ENCODE results near the gene ECHS1.

DNA sequence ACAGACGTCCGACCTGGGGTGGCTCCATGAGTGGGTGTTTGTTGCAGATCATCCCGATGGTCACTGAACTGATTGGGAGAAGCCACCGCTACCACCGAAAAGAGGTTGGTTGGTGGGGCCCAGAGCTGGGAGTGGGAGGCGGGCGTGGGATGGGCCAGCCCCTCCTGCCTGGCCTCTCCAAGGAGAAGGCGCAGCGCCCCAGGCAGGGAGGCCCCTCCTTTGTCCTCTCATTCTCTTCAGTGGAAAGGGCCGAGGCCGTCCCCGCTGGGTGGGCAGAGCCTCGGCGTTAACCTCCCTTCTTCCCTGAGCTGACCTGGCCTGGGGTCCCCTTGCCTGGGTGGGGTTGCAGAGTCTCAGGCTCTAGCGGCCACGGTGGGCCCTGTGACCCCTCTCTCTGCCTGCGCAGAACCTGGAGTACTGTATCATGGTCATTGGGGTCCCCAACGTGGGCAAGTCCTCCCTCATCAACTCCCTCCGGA is 26.0 kb upstream of the ECHS1 start:
- TF ChIP-seq, protein P1, sequence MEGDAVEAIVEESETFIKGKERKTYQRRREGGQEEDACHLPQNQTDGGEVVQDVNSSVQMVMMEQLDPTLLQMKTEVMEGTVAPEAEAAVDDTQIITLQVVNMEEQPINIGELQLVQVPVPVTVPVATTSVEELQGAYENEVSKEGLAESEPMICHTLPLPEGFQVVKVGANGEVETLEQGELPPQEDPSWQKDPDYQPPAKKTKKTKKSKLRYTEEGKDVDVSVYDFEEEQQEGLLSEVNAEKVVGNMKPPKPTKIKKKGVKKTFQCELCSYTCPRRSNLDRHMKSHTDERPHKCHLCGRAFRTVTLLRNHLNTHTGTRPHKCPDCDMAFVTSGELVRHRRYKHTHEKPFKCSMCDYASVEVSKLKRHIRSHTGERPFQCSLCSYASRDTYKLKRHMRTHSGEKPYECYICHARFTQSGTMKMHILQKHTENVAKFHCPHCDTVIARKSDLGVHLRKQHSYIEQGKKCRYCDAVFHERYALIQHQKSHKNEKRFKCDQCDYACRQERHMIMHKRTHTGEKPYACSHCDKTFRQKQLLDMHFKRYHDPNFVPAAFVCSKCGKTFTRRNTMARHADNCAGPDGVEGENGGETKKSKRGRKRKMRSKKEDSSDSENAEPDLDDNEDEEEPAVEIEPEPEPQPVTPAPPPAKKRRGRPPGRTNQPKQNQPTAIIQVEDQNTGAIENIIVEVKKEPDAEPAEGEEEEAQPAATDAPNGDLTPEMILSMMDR (conservative IDR thresholded peaks at IDR 0.05), result no peak
- no peak for TF ChIP-seq EZH2 (IDR thresholded peaks at IDR 0.05; ENCODE audit: low read depth)
